ENCODE measurements around the gene DEAF1. TPM values are rescaled to one million over a fixed set of nuclear protein-coding genes. Genes with fewer than 3 reads are reported as not detected.
A peak's percentile ranks its signal among the peaks of the same experiment; 100 is the strongest.

The DEAF1 gene
- total and polyA plus RNA-seq, 2 of the 13 experiments (the other 11 are each of a cell fraction or from before 2014, with no cell fraction given), result 22.3 to 29.6 TPM

GRCh38 chr11:704781-705645 is 10.0 kb upstream of the DEAF1 start (continued):
- TF ChIP-seq NFIB (CRISPR knock-in tag; IDR thresholded peaks at IDR 0.05; ENCODE audit: borderline replicate concordance) (no peak), ZNF678 (CRISPR knock-in tag; IDR thresholded peaks at IDR 0.05) (no peak; the same call in 1 of the 2 replicates), MXD1 (CRISPR knock-in tag; IDR thresholded peaks at IDR 0.05) (no peak; the same call in 1 of the 2 replicates), CREB1 (IDR thresholded peaks at IDR 0.05) (no peak), CREB1 (CRISPR knock-in tag; IDR thresholded peaks at IDR 0.05) (no peak), ZNF879 (CRISPR knock-in tag; IDR thresholded peaks at IDR 0.05) (no peak; the same call in 1 of the 2 replicates), SYNCRIP (IDR thresholded peaks at IDR 0.05; ENCODE audit: insufficient read depth, low read depth, low read length) (no peak), FOXA1 (IDR thresholded peaks at IDR 0.05) (peak; percentile 70), FOXA1 (CRISPR knock-in tag; IDR thresholded peaks at IDR 0.05) (peak; percentile 98), RFX5 (IDR thresholded peaks at IDR 0.05; ENCODE audit: low read depth, low read length) (no peak), ZNF710 (CRISPR knock-in tag; IDR thresholded peaks at IDR 0.05; ENCODE audit: borderline replicate concordance) (no peak), SNRNP70 (IDR thresholded peaks at IDR 0.05; ENCODE audit: low read depth, low read length) (no peak), PAF1 (CRISPR knock-in tag; IDR thresholded peaks at IDR 0.05) (no peak), HOXA3 (CRISPR knock-in tag; IDR thresholded peaks at IDR 0.05) (peak; percentile 88), ZNF557 (CRISPR knock-in tag; IDR thresholded peaks at IDR 0.05) (peak; percentile 73; the same call in 1 of the 2 replicates), HES4 (CRISPR knock-in tag; IDR thresholded peaks at IDR 0.05; ENCODE audit: borderline replicate concordance) (peak; percentile 76; the same call in 1 of the 2 replicates), WIZ (CRISPR knock-in tag; IDR thresholded peaks at IDR 0.05) (no peak; the same call in 1 of the 2 replicates), PRDM10 (CRISPR knock-in tag; IDR thresholded peaks at IDR 0.05; ENCODE audit: low read depth) (peak; percentile 58; the same call in 1 of the 2 replicates), JUND (CRISPR knock-in tag; IDR thresholded peaks at IDR 0.05) (0 out of 2 replicates have a peak, but pooled peaks have one; percentile 23), ZBTB7A (CRISPR knock-in tag; IDR thresholded peaks at IDR 0.05) (peak; percentile 83; the same call in 1 of the 2 replicates), ZNF776 (CRISPR knock-in tag; IDR thresholded peaks at IDR 0.05) (no peak), ZKSCAN1 (IDR thresholded peaks at IDR 0.05; ENCODE audit: low read length) (no peak), THAP8 (CRISPR knock-in tag; IDR thresholded peaks at IDR 0.05; ENCODE audit: borderline replicate concordance) (no peak), SNAPC2 (CRISPR knock-in tag; IDR thresholded peaks at IDR 0.05) (peak; percentile 69), HCFC1 (IDR thresholded peaks at IDR 0.05; ENCODE audit: low read depth, low read length) (no peak; the same call in 1 of the 2 replicates)
